Measurements from ENCODE around the gene ADCY5. TPM values are rescaled to one million over a fixed set of nuclear protein-coding genes. Genes with fewer than 3 reads are reported as not detected.
A peak's percentile ranks its signal among the peaks of the same experiment; 100 is the strongest.

Gene ADCY5
- total RNA-seq, 1 donor from 2014 or later = 232 TPM

DNA sequence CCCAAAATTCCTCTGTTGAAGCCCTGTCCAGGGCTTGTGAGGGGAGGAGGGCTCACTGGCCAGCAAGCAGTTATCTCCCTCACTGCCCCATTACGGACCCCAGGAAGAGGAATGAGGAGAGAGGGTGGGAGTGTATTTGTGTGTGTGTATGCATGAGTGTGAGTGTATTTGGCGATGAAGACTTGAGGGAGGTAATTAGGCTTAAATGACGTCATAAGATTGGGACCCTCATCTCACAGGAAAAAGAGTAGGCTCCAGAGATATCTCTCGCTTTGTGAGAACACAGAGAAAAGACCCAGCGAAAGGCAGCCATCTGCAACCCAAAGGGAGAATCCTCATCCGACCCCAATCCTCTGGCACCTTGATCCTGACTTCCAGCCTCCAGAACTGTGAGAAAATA lies 32.2 kb downstream of the ADCY5 start:
- intact Hi-C loops (cut with DNase I) = no loop called here
- ATAC-seq (no peak), DNase-seq (ENCODE audit: missing footprints) (no peak)

DNA sequence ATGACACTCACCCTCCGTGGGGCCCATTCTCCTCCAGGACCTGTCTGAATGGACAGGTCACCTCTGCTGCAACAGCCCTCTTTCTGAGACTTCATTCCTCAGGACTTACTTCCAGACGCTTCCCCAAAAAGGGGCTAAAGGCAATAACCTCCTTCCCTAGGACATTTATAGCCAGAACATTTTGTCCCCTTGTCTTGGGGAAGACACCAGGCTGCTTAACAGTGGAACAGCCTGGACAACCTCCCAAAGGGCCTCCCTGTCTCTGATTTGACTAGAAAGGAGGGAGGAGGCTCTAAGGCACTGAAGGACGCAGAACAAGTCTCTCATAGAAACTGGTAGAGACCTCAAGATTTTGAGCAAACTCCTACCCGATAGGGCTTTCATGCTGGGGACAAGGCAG lies 32.7 kb downstream of the ADCY5 start:
- no peak for ATAC-seq
- intact Hi-C loops (cut with DNase I) = no loop called here
- DNase-seq (ENCODE audit: missing footprints) = no peak

DNA sequence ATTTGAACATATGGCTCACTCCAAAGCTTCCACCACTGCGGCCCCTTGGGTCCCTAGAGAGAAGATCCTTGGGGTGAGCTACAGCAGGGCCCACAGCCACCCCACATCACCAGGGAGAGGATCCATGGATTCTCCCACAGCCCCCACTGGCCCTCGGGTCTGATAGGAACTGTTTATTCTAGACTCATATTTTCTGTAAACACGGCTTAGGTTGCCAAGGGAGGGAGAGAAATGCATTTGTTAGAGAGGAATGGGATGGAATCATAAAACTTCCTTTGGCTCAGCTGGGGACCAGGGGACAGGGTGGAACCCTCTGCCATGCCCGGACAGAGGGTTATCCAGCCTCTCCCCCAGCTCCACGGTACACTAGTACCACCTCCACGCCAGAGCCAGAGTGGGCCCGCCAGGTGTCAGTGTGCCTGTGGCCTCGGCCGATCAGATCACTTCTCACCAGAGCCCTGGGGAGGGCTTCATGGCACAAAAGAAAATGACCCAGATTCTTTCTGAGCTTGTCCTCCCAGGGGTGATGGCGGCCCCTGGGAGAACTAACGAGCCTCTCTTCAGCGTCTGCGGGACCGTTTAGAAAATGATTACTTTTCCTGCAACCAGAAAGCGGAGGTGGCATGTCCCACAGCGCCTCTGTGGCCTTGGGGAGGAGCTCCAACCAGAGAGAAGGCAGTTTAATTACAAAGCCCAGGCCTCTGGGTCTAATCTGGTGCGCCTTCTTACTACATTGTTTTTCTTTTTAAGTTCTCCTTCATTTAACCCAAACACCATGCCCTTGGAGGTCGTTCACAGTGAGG lies 33.7 kb downstream of the ADCY5 start:
- ATAC-seq = no peak
- intact Hi-C loops (cut with DNase I) = no loop called here
- peak; percentile 76 for DNase-seq (ENCODE audit: missing footprints)

DNA sequence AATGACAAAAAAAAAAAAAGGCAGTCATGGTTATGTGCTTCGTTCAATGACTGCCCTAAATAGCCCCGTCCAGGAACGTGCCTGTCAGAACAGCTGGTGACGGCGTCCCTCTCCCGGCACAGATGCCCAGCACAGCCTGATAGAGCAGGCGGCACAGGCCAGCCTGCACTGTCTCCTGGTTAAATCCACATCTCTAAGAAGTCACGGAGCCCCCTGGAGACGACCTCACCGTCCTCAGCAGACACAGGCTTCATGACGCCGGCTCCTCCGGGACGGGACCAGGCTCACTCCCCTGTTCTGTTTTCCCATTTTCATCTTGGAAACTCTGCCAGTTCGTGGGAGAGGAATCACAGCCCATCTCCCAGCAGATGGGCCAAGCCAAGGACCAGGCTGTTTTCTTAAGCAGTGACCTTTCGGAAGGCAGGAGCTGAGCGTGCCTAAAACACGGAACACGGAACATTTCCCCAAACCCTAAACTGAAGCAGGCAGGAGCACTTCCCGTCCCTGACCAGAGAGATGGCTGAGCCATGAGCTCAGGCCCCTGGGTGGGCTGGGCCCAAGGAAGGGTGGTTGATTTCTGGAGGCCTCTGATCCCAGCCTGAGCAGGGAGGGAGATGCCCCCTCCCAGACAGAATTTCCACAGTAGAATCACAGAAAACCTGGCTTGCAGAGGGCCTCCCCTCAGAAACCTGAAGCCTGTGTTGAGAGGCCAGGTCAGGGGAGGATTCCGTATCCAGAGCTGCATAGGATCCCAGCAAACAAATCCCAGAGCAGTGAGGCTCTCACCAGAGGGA lies 35.9 kb downstream of the ADCY5 start:
- intact Hi-C loops (cut with DNase I) = loop anchor here (2.0 kb wide), 1 partner anchor 36 kb away; the partner anchor contains the start of gene ADCY5
- peak; percentile 74 for ATAC-seq
- DNase-seq (ENCODE audit: missing footprints) = peak; percentile 79

DNA sequence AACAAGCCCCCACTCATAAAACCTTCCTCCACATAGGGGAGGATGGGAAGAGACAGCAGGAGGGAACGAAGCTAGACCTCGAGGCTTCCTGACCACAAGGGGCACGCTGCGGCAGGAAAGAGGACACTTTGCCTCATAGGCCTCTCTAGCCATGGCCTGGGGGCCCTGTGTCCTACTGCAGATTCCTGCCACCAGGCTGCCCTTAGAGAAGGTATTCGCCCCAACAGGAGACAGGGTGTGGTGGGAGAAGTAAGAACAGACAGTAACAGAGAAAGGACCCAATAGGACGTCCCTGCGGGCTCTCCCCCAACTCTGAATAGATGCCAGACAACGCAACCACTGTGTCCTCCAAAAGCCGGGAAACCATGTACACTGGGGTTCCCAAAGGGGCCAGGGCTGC lies 36.8 kb downstream of the ADCY5 start:
- intact Hi-C loops (cut with DNase I) = loop anchor here (2.0 kb wide), 1 partner anchor 37 kb away; the partner anchor contains the start of gene ADCY5
- ATAC-seq (no peak), DNase-seq (ENCODE audit: missing footprints) (peak; percentile 63)

DNA sequence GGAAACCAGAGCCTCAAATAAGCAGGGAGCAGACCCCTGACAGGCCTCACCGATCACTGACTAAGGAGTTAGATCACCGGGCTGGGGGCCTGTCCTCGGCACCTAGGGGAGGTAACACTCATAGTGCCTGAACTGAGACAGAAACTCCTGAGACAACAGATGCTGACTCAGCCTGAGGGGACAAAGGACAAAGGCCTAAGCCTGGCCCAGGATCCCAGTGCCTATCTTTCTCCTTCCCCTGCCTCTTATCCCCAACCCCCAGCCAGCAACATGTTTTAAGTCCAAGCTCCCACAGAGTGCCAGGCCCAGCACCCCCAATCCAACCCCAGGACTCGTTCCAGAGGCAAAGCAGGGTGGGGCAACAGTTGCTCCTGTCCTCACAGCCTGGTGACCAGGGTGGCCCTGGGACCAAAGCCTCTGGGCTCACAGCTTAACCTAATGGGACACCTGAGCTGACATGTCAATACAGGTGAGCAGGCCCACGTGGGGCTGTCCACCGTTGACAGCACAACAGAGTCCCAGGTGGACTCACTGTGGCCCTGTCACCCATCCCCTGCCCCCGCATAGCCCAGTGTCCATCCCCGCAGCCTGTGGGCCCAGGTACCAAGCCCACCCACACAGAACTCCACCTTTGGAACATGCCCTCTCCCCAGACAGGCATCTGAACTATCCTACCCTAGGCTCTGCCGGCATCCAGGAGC lies 37.4 kb downstream of the ADCY5 start:
- intact Hi-C loops (cut with DNase I) = loop anchor here (2.0 kb wide), 1 partner anchor 37 kb away; the partner anchor contains the start of gene ADCY5
- peak; percentile 53 for DNase-seq (ENCODE audit: missing footprints)
- no peak for ATAC-seq

DNA sequence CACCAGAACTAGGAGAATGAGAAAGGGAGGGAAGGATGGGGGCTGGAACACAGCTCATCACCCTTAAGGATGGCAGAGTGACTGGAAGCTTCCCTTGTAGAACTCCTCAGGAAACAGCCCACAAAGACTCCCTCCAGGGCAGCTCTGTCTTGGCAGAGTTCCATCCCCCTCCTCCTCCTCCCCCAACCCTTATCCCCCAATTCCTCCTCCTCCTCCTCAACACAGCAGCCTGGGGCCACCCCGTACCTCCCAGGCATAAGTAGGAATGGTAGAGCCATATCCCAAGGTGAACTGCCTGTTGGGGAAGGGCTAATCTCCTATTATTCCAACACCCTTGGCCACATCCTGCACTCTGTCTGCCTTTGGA lies 38.8 kb downstream of the ADCY5 start:
- ATAC-seq (no peak), DNase-seq (ENCODE audit: missing footprints) (peak; percentile 64)
- intact Hi-C loops (cut with DNase I) = no loop called here

DNA sequence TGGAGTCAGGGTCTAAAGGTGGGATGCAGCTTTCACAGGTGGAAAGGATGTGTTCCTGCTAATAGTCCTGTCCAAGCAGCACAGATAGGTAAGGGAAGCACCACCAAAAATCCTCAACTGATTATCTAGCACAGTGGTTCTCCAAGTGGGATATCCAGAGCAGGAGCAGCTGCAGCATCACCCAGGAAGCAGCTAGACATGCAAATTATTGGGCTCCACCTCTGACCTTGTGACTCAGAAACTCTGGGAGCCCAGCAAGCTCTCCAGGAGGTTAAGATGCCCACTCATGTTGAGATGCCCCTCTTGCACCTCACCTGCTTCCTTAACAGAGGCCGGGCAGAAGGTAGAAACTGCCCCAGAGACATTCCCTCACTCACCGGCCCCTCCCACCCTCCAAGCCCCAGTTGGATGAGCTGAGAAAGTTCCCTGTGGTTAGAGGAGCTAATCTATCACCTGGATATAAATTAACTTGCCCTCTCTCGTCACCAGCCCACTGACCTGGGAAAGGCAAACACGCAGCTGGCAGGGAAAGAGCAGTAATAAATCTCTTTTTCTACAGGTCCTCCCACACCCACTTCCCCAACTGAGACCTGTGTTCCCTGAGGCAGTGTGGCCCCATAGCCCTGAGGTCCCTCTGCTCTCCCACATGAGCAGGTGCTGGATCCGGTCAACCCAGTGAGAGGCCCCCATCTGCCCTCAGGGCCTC lies 39.3 kb downstream of the ADCY5 start:
- peak; percentile 56 for DNase-seq (ENCODE audit: missing footprints)
- intact Hi-C loops (cut with DNase I) = loop anchor here (5.0 kb wide), 1 partner anchor 37 kb away; no protein-coding TSS in a partner anchor

DNA sequence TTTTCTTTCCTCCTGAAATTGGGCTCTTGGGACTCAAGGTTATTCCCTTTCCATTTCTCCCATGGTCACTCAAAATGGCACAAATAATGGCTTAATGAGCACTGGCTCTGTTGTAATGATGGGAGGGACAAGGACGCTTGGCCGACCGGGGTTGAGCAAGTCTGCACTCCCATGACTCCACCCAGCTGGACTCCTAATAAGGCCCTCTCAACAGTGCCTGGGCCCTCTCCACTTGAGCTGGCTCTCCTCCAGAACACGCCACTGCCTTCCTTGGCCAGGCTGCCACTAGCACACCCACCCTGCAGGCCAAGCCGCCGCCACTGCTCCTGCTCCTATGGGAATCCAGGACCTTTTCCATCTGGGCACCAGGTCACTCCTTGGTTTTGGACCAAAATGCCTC lies 42.3 kb downstream of the ADCY5 start:
- intact Hi-C loops (cut with DNase I) = loop anchor here (5.0 kb wide), 1 partner anchor 34 kb away; no protein-coding TSS in a partner anchor
- DNase-seq (ENCODE audit: missing footprints) (peak; percentile 84), ATAC-seq (peak; percentile 73)

More for the DNA sequence above, 39.3 kb downstream of the ADCY5 start:
- ATAC-seq = no peak

DNA sequence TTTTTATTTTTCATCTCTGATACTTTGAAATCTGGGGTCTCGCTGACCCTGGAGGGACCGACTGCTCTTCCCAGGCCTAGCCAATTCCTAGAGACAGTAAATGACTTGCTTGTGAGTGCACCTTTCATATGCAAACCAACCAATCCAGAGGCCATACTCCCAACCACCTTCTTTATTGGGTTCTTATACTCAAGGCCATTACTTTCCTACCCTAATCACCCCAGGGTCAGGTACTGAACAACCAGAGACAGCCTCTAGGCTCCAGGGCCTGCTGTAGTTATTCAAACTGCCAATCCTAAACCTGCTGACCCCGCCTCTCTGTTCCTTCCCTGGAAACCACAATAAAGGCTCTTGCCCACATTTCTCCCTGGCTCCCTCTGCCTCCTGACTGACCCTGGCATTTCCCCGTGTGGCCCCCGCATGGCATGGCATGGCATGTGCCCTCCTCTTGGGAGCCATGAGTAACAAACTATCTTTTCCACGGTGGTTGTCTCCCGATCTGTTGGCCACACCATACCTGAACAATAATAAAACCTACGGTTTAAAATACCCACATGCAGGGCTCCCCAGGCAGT lies 42.9 kb downstream of the ADCY5 start:
- intact Hi-C loops (cut with DNase I) = loop anchor here (5.0 kb wide), 1 partner anchor 34 kb away; no protein-coding TSS in a partner anchor
- DNase-seq (ENCODE audit: missing footprints) (peak; percentile 66), ATAC-seq (no peak)

DNA sequence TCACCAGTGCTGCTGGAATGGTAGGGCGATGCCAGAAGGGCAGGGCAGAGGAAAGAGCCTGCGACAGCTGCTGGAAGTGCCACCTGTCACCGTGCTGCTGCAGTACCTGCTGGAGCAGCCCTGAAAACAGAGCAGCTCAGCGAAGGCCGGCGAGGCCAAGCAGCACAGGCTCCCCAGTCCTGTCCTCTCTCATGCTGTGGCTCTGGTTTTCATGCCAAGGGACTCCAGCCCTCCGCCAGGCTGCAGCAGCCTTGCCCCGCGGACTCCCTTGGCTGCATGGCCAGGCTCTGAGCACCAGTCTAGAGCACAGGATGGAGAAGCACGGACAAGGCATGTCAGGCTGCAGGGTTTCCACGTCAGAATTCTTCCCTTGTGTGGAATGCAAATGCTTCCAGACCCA lies 43.9 kb downstream of the ADCY5 start:
- DNase-seq (ENCODE audit: missing footprints) = peak; percentile 34
- intact Hi-C loops (cut with DNase I) = loop anchor here (5.0 kb wide), 1 partner anchor 33 kb away; no protein-coding TSS in a partner anchor
- ATAC-seq = no peak

DNA sequence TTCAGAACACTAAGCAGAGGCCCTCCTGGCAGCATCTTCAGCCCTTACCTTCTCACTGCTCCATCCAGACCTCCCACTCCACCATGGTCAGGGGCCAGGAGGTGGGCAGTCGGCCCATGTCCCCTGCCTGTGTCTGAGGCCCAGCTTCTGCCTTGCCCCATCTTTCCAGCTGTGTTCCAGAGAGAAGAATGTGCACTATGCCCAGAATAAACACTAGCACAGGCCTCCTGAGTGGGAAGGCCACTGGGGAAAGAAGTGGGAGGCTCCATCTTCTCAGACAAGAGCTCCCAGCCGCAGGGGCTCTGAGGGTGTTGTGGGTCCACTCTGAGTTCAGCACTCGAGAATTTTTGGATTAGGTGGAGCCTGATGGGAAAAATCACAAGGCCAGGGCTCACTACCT lies 44.5 kb downstream of the ADCY5 start:
- DNase-seq (ENCODE audit: missing footprints) (no peak), ATAC-seq (no peak)
- intact Hi-C loops (cut with DNase I) = no loop called here

DNA sequence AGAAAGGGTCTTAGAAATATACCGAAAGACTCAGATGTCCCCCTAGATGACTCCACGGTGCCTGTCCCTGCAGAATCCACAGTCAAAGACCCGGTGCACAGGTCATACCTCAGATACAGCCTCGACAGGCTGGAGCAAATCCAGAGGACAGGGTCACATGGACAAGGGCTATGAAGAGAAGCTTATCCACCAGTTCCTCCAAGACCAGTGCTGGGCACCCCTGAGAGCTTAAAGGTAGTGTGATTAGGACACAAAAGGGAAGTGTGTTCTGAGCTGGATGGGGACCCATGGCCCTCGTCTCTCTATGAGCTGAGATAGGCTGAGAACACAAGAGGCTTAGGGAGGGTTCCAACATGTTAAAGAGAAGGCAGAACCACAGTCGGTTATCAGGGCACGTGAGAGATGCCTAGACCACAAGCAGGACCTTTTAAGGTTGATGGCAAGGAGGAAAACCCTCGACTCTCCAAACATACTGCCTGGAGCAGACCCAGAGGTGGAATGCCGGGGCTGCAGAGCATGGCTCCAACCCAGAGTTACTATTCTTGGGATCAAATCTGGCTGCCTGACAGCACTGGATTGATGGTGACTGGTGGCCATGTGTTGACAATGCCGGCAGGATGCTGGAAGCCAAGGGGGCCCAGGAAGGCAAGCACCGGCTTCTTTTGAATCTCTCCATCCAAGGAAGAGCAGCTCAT lies 46.9 kb downstream of the ADCY5 start:
- peak; percentile 72 for DNase-seq (ENCODE audit: missing footprints)
- ATAC-seq = peak; percentile 80
- intact Hi-C loops (cut with DNase I) = loop anchor here (1.0 kb wide), 1 partner anchor 59 kb away; no protein-coding TSS in a partner anchor

DNA sequence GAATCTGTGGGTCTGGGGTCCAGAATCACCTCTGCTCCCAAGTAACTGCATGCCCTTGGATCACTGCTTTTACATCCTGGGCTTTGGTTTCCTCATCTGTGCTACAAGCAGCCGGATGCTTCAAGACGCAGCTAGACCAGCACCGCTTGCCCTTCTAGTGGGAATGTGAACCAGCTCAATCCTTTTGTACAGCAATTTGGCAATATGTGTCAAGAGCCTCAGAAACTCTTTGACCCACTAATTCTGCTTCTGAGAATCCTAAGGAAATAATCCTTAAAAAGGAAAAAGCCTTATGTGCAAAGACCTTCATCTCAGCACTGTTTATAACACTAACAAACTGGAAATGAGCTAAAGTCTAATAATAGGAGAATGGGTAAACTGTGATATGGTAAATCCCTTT lies 48.7 kb downstream of the ADCY5 start:
- intact Hi-C loops (cut with DNase I) = no loop called here
- ATAC-seq = no peak
- DNase-seq (ENCODE audit: missing footprints) = peak; percentile 11

DNA sequence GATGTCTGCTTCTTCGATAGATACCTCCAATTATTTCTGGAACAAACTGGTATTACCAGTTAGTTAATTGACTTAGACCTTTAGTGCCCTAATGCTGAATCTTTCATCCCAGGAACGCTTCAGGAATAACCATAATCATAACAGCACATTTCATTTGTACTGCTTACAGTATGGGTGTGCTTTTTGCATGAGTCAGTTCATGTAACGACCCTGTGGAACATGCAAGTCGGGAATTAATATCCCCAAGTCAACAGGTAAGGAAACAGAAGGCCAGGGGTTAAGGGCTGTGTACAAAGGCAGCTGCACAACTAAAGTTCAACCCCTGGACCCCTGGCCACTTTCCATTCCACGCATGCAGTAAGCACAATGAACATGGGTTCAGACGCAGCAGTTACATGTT lies 49.2 kb downstream of the ADCY5 start:
- ATAC-seq (no peak), DNase-seq (ENCODE audit: missing footprints) (no peak)
- intact Hi-C loops (cut with DNase I) = no loop called here

DNA sequence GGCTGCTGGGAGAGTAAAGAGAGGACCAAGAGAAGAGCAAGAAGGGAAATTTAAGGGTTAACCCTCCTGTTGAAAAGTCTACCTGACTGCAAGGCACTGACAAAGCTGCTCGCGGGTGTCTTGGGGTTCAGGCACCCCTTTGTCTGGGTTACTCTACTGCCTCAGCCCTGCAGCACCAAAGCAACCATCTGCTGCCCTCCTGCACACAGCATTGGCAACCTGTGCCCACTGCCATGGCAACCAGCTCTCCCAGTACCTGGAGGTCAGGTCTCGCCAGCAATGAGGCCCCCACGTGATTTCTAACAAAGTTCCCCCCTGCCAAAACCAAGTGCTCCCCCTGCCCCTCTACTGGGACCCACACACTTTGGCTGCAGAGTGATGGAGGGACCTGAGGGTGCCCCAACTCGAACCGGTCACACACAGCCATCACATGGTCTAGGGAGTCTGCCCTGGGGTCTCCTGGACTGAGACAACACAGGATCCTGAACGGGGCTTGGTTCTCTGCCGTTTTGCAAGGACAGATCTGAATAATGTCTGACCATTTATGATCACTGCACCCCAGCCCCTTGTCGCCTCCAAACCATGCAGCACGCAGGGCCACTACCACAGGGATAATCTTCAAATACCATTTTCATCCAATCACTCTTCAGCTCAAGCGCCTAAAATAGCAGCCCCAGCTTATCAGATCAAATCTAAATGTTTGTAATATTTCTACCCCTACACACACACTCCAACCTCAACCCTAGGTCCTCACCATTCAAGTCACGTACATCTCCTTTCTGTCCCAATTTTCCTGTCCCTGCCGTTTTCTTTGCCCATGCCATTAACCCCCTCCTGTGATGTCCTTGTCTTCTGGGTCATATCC lies 50.7 kb downstream of the ADCY5 start:
- DNase-seq (ENCODE audit: missing footprints) (peak; percentile 42), ATAC-seq (no peak)
- intact Hi-C loops (cut with DNase I) = no loop called here
